Neural crest cell (in vitro differentiated cells): ENCODE results near the gene AFF4. TPM values are rescaled to one million over a fixed set of nuclear protein-coding genes. Genes with fewer than 3 reads are reported as not detected.

Source experiments
- DNase-seq: peaks from one replicate; pipeline ENCODE4 v3.0.0; 2021; ENCODE audit warnings: low read depth, mixed read lengths, low spot score
- H3K27ac Mint-ChIP-seq: one replicate; pipeline ENCODE4 v1.8.0; 2021; ENCODE audit warnings: mild to moderate bottlenecking, mixed read lengths; ENCODE audit not compliant: unreplicated experiment
- H3K27me3 Mint-ChIP-seq: 2 replicates; pipeline ENCODE4 v1.8.0; 2021; ENCODE audit warnings: low read depth, mild to moderate bottlenecking, mixed read lengths
- H3K36me3 Mint-ChIP-seq: 2 replicates; pipeline ENCODE4 v1.8.0; 2021; ENCODE audit warnings: low read depth, mild to moderate bottlenecking, mixed read lengths
- H3K4me1 Mint-ChIP-seq: 2 replicates; pipeline ENCODE4 v1.8.0; 2021; ENCODE audit warnings: mixed read lengths
- H3K4me3 Mint-ChIP-seq: one replicate; pipeline ENCODE4 v1.8.0; 2021; ENCODE audit warnings: mild to moderate bottlenecking, mixed read lengths
- H3K9me3 Mint-ChIP-seq: 2 replicates; pipeline ENCODE4 v1.8.0; 2021; ENCODE audit warnings: mixed read lengths
- CTCF ChIP-seq: fragments of 200-600 bp; sonication (generic); conservative IDR thresholded peaks from 2 replicates; pipeline ENCODE4 v1.5.0; 2021; ENCODE audit warnings: antibody characterized with exemption, mild to moderate bottlenecking
- total RNA-seq: library from RNA; stranded (reverse); gene quantifications from 2 replicates; pipeline ENCODE4 v1.2.1, GENCODE V29; 2021

AFF4 gene
- total RNA-seq, 1 donor from 2014 or later, result 64.7 TPM

- H3K36me3 Mint-ChIP-seq, result no peaks in the 10 kb centered on the region
- no peak overlapping the region for H3K4me3 Mint-ChIP-seq
- no peak overlapping the region for H3K27ac Mint-ChIP-seq
- DNase-seq, result no peak
- TF ChIP-seq CTCF, result no peak
- peaks cover 5% of the 10 kb centered on the region for H3K27me3 Mint-ChIP-seq
- no peaks in the 10 kb centered on the region for H3K9me3 Mint-ChIP-seq
- no peaks in the 10 kb centered on the region for H3K4me1 Mint-ChIP-seq
Observed at GRCh38 chr5:132854301-132854700, 109.1 kb downstream of the AFF4 start.

- Mint-ChIP-seq H3K27ac (no peak overlapping the region), H3K36me3 (no peaks in the 10 kb centered on the region), H3K4me3 (no peak overlapping the region), H3K9me3 (no peaks in the 10 kb centered on the region), H3K27me3 (peaks cover 5% of the 10 kb centered on the region), H3K4me1 (no peaks in the 10 kb centered on the region)
- no peak for DNase-seq
- TF ChIP-seq CTCF, result no peak
Observed at GRCh38 chr5:132853790-132854189, 109.6 kb downstream of the AFF4 start.

GRCh38 chr5:132853323-132853722 is 110.1 kb downstream of the AFF4 start:
- no peak for DNase-seq
- H3K9me3 Mint-ChIP-seq, result no peaks in the 10 kb centered on the region
- H3K36me3 Mint-ChIP-seq, result no peaks in the 10 kb centered on the region
- H3K4me1 Mint-ChIP-seq, result no peaks in the 10 kb centered on the region
- H3K4me3 Mint-ChIP-seq, result no peak overlapping the region
- TF ChIP-seq CTCF, result no peak
- H3K27me3 Mint-ChIP-seq, result peaks cover 5% of the 10 kb centered on the region
- H3K27ac Mint-ChIP-seq, result no peak overlapping the region

GRCh38 chr5:132850066-132850465 is 113.4 kb downstream of the AFF4 start:
- TF ChIP-seq CTCF, result no peak
- H3K27ac Mint-ChIP-seq, result no peak overlapping the region
- H3K9me3 Mint-ChIP-seq, result no peaks in the 10 kb centered on the region
- DNase-seq, result no peak
- H3K4me1 Mint-ChIP-seq, result no peaks in the 10 kb centered on the region
- H3K36me3 Mint-ChIP-seq, result no peaks in the 10 kb centered on the region
- no peaks in the 10 kb centered on the region for H3K27me3 Mint-ChIP-seq
- no peak overlapping the region for H3K4me3 Mint-ChIP-seq

GRCh38 chr5:132849347-132849746 is 114.1 kb downstream of the AFF4 start:
- Mint-ChIP-seq H3K36me3 (no peaks in the 10 kb centered on the region), H3K4me1 (no peaks in the 10 kb centered on the region), H3K27ac (no peak overlapping the region), H3K4me3 (no peak overlapping the region), H3K9me3 (no peaks in the 10 kb centered on the region), H3K27me3 (no peaks in the 10 kb centered on the region)
- no peak for TF ChIP-seq CTCF
- no peak for DNase-seq

- Mint-ChIP-seq H3K4me1 (no peaks in the 10 kb centered on the region), H3K27me3 (no peaks in the 10 kb centered on the region), H3K4me3 (no peak overlapping the region), H3K36me3 (no peaks in the 10 kb centered on the region), H3K9me3 (no peaks in the 10 kb centered on the region), H3K27ac (no peak overlapping the region)
- no peak for DNase-seq
- TF ChIP-seq CTCF, result no peak
Observed at GRCh38 chr5:132848270-132848669, 115.2 kb downstream of the AFF4 start.
